ENCODE results near the gene LRIG1.

LRIG1 gene

GRCh38 chr3:66342717-66343356 is 158.0 kb downstream of the LRIG1 start:
- no peak for DNase-seq

- no peak for DNase-seq
These were observed 161.9 kb downstream of the LRIG1 start for GRCh38 chr3:66338927-66339326.

GRCh38 chr3:66336333-66336766 is 164.5 kb downstream of the LRIG1 start:
- no peak for DNase-seq

GRCh38 chr3:66335671-66336070 is 165.2 kb downstream of the LRIG1 start:
- no peak for DNase-seq

All from NCI-H524 (cell line).